Stimulated activated naive CD4-positive, alpha-beta T cell treated with Interleukin-2 at 50 U/mL for 16 hours (primary cell): ENCODE results near the gene TRIM7.
"Not testable (repeated sequence)": the region's sequence is repeated elsewhere in the genome, so short reads cannot be mapped to it uniquely, and the experiment has no call there.

Experiments used
- DNase-seq: peaks from one replicate; lab custom pipeline; 2025; lab: John Stamatoyannopoulos, UW

TRIM7 gene

GRCh38 chr5:181192337-181193046 is 12.5 kb downstream of the TRIM7 start:
- no peak for DNase-seq

GRCh38 chr5:181191526-181192336 is 13.3 kb downstream of the TRIM7 start:
- no peak for DNase-seq

- DNase-seq = no peak
These were observed 14.1 kb downstream of the TRIM7 start for GRCh38 chr5:181190711-181191525.

- no peak for DNase-seq
These were observed 14.9 kb downstream of the TRIM7 start for GRCh38 chr5:181189962-181190710.

GRCh38 chr5:181189363-181189961 is 15.5 kb downstream of the TRIM7 start:
- DNase-seq = no peak

- DNase-seq = no peak
These were observed 16.2 kb downstream of the TRIM7 start for GRCh38 chr5:181188700-181189362.

DNA sequence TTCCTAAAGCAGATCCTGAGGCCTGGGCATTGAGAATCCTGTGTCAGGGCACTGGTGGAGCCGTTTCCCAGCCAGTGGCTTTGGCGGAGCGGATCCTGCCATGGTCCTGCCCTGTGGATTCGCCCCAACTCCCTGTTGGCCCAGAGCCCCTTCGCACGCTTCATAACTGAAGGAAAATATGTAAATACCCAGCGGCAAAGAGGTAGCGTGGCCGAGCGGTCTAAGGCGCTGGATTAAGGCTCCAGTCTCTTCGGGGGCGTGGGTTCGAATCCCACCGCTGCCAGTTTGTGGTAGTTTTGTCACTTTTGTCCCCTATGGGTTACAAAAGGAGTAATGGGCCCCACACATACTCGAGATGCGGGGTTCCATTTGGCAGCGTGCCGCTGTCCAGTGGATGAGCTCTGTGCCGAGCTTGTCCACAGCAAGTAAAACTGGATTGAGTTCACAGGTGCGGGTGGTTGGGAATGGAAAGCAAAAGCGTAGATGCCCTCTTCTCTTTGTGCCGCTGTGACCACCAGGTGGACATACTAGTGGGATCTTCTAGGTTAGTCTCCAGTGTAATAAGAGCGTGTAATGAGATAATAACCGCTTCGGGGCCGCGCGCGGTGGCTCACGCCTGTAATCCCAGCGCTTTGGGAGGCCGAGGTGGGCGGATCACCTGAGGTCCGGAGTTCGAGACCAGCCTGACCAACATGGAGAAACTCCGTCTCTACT is 17.3 kb downstream of the TRIM7 start:
- no peak for DNase-seq

DNA sequence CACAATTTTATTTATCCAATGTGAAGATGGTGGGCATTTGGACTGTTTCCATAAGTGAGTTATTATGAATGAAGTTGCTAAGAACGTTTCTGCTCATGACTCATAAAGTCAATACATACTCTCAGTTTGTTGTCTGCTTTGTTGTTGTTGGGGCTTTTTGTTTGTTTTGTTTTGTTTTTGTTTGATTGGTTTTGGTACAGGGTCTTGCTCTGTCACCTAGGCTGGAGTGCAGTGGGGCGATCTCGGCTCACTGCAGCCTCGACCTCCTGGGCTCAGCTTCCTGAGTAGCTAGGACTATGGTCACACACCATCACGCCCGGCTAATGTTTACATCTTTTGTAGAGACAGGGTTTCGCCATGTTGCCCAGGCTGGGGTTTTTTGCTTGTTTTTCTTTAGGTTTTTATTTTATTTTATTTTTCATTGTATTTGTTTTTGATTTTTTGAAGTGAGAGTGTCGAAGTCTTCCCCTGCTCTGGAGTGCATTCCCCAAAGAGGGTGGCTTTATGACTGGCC is 18.0 kb downstream of the TRIM7 start:
- no peak for DNase-seq

DNA sequence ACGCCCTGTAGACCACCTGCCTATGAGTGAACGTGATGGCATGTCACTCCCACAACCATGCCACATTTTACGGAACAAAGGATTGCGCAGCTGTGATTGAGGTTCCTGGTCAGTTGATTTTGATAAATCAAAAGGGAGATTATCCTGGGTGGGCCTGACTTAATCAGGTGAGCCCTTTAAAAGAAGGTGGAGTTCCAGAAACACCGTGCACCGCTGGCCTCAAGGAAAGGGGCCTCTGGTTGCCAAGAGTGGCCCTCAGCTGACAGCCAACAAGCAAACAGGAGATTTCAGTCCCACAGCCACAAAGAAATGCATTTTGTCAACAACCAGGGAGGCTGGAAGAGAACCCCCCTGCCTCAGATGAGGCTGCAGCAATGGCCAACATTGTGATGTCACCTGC is 19.0 kb downstream of the TRIM7 start:
- no peak for DNase-seq

GRCh38 chr5:181185560-181185959 is 19.4 kb downstream of the TRIM7 start:
- DNase-seq = no peak

- no peak for DNase-seq
These were observed 20.2 kb downstream of the TRIM7 start for GRCh38 chr5:181184845-181185216.

DNA sequence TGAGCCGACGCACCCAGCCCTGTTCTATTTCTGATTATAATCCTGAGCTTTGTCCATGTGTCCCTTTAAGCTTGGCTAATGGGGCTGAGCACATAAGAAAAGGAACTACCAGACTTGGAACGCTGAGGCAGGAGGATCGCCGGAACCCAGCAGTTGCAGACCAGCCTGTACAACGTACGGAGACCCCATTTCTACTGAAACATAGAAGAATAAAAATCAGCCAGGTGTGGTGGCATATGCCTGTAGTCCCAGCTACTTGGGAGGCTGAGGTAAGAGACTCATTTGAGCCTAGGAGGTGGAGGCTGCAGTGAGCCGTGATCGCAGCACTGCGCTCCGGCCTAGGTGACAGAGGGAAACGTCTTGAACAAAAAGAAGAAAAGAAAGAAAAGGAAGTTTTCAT is 22.3 kb downstream of the TRIM7 start:
- no peak for DNase-seq

DNA sequence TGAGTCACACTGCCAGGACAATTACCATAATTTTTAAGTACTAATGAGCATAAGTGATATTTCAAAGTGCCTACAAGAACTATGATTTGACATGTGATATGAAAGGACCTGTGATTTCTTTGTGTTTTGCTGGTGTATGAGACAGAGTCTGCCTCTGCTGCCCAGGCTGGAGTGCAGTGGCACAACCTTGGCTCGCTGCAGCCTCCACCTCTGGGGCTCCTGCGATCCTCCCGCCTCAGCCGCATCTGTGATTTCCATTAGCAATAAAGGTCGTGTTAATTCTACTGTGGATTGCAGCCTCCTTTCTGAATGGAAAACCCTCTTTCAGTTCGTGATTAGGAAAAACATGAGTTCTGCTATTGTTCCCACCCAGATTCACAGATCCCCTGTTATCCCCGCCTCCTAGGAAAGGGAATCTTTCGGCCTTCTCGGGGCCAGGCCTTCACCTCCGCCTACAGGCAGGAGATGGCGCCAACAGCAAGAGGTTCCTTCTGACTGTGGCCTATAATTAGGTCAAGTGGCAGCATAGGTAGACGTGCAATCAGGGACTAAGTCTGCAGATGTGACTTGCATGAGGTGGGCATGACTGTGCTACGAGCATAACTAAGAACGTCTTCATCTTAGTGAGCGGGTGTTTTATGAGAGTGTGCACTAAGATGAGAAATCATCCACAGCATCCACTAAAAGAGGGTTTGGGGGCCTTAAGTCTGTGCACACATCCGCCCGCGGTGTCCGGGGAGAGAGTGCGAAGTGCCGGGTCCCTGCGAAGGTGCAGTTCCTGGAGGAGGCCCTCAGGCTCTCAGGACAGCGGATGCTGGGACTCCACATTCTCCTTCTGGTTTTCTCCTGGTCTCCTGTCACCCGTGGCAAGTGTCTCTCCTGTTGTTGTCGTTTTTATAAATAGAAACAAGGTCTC is 23.1 kb downstream of the TRIM7 start:
- DNase-seq = no peak

DNA sequence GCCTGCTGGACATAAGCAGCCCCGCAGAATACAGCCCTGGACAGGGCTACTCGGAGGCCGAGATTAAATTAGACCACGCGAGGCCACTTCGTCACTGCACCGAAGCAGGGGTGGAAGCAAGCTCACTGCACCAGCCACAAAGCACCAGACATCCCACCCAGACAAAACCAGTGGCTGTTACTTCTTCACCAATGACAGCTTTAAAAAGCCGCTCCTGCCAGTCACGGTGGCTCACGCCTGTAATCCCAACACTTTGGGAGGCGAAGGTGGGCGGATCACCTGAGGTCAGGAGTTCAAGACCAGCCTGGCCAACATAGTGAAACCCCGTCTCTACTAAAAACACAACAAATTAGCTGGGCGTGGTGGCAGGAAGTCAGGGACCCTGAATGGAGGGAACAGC is 27.4 kb downstream of the TRIM7 start:
- not testable (repeated sequence) for DNase-seq

DNA sequence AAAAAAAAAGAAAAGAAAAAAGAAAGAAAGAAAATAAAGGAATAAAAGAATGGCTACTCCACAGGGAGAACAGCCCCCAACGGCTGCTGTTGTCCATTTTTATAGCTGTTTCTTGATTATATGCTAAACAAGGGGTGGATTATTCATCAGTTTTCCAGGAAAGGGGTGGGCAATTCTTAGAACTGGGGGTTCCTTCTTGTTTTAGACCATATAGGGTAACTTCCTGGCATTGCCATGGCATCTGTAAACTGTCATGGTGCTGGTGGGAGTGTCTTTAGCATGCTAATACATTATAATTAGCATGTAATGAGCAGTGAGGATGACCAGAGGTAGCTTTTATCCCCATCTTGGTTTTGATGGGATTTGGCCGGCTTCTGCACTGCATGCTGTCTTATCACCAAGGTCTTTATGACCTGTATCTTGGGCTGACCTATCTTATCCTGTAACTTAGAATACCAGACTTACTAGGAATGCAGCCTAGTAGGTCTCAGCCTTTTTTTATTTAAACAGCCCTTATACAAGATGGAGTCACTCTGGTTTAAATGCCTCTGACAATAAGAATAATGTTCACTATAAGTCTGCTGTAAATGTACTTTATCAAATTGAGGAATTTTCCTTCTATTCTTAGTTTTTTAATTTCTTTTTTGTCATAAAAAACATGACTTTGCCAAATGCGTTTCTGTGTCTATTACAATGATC is 28.6 kb downstream of the TRIM7 start:
- no peak for DNase-seq

DNA sequence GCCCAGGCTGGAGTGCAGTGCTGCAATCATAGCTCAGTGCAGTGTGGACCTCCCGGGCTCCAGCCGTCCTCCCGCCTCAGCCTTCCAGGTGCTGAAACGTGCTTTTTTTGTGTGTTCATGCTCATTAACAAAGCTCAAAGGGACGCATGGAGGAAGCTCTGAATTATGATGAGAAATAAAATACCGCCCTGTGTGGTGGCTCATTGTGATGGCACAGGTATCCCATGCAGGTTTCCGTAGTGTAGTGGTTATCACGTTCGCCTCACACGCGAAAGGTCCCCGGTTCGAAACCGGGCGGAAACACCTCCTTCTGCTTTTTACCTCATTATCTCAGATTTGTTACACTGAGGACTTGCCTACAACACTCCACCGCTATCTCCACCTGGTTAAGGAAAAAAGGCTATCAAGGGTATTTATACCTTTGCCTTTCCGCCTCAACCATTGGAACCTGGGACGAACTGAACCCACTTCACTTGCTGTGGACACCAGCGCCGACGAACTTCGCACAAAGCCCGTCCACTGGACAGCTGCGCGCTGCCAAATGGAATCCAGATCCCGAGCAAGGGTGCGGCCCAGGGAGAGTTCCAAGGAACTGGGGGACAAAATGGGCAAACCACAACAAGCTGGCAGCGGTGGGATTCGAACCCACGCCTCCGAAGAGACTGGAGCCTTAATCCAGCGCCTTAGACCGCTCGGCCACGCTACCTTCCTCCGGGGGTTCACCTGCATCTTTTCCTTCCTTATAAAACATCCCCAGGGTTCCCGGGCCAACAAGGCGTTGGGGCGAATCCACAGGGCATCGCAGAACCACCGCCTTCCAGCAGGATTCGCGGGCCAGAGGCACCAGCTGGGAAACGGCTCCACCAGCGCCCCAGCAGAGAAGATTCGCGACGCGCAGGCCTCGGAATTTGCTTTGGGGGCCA is 31.3 kb downstream of the TRIM7 start:
- no peak for DNase-seq

DNA sequence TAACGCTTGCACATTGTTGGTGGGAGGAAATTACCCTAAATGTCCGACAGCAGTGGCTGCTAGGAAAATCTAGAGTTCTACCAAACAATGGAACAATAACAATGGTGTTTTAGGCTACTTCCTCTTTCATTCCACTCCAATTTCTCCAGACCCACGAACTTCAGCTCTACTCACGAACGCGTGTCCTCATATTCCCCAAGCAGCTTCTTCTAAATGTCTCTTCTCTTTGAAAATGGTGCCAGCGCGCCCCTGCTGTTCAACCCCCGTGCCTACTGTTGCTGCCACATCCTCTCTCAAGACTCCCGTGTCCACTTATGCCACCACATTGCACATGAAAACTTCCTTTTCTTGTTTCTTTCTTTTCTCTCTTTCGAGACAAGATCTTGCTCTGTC is 32.0 kb downstream of the TRIM7 start:
- no peak for DNase-seq
